MM.1S (cell line): ENCODE measurements around the gene GDF9.

Experiments used
- DNase-seq: peaks from one replicate; pipeline ENCODE4 v3.0.0-alpha.2; 2015
- H2AFZ ChIP-seq: fragments of 300-600 bp; sonication (generic); 2 replicates; pipeline ENCODE4 v1.6.0; 2016; ENCODE audit warnings: antibody characterized with exemption, low read length
- H3F3A ChIP-seq: fragments of 300-600 bp; sonication (generic); 2 replicates; pipeline ENCODE4 v1.6.1; 2016; ENCODE audit warnings: mild to moderate bottlenecking, antibody characterized with exemption, low read length, moderate library complexity, mixed read lengths; ENCODE audit not compliant: insufficient read depth
- H3K27ac ChIP-seq: fragments of 300-600 bp; sonication (generic); 2 replicates; pipeline ENCODE4 v1.5.1; 2016; ENCODE audit warnings: mild to moderate bottlenecking, low read length
- H3K27me3 ChIP-seq: fragments of 300-600 bp; sonication (generic); replicated peaks from 2 replicates; pipeline ENCODE4 v1.6.0; 2016; ENCODE audit warnings: low read length; ENCODE audit not compliant: insufficient read depth
- H3K36me3 ChIP-seq: fragments of 300-600 bp; sonication (generic); replicated peaks from 2 replicates; pipeline ENCODE4 v1.6.1; 2016; ENCODE audit warnings: mild to moderate bottlenecking, low read length, mixed read lengths; ENCODE audit not compliant: insufficient read depth
- H3K4me1 ChIP-seq: fragments of 300-600 bp; sonication (generic); 2 replicates; pipeline ENCODE4 v1.6.1; 2016; ENCODE audit warnings: low read length, mixed read lengths
- H3K4me2 ChIP-seq: fragments of 300-600 bp; sonication (generic); 2 replicates; pipeline ENCODE4 v1.6.0; 2016; ENCODE audit warnings: low read depth, low read length
- H3K4me3 ChIP-seq: fragments of 300-600 bp; sonication (generic); 2 replicates; pipeline ENCODE4 v1.5.1; 2016; ENCODE audit warnings: low read length, mixed read lengths
- H3K79me2 ChIP-seq: fragments of 300-600 bp; sonication (generic); 2 replicates; pipeline ENCODE4 v1.6.1; 2016; ENCODE audit warnings: mixed run types, low read length, mixed read lengths
- H3K9ac ChIP-seq: fragments of 300-600 bp; sonication (generic); 2 replicates; pipeline ENCODE4 v1.6.1; 2016; ENCODE audit warnings: low read length, mixed read lengths
- H3K9me2 ChIP-seq: fragments of 300-600 bp; sonication (generic); replicated peaks from 2 replicates; pipeline ENCODE4 v1.6.1; 2016; ENCODE audit warnings: mild to moderate bottlenecking, low read length, mixed read lengths; ENCODE audit not compliant: insufficient read depth
- H3K9me3 ChIP-seq: fragments of 300-600 bp; sonication (generic); replicated peaks from 2 replicates; pipeline ENCODE4 v1.6.1; 2016; ENCODE audit warnings: mild to moderate bottlenecking, low read length, mixed read lengths; ENCODE audit not compliant: insufficient read depth
- H4K20me1 ChIP-seq: fragments of 300-600 bp; sonication (generic); 2 replicates; pipeline ENCODE4 v1.6.1; 2016; ENCODE audit warnings: mild to moderate bottlenecking, low read length, moderate library complexity, mixed read lengths; ENCODE audit not compliant: insufficient read depth
- EZH2 ChIP-seq: fragments of 300-600 bp; sonication (generic); optimal IDR thresholded peaks from 2 replicates; pipeline ENCODE3; 2017; ENCODE audit warnings: low read depth, mild to moderate bottlenecking, antibody characterized with exemption, low read length, mixed read lengths
- EZH2phosphoT487 ChIP-seq: fragments of 300-600 bp; sonication (generic); IDR thresholded peaks from 2 replicates; pipeline ENCODE4 v1.6.1; 2018; ENCODE audit warnings: antibody characterized with exemption, low read length
- TF ChIP-seq, protein P1 (sequence below): fragments of 300-600 bp; sonication (generic); IDR thresholded peaks from 2 replicates; pipeline ENCODE4 v1.5.1; 2016; ENCODE audit warnings: antibody characterized with exemption, low read length, mixed read lengths

Gene GDF9

DNA sequence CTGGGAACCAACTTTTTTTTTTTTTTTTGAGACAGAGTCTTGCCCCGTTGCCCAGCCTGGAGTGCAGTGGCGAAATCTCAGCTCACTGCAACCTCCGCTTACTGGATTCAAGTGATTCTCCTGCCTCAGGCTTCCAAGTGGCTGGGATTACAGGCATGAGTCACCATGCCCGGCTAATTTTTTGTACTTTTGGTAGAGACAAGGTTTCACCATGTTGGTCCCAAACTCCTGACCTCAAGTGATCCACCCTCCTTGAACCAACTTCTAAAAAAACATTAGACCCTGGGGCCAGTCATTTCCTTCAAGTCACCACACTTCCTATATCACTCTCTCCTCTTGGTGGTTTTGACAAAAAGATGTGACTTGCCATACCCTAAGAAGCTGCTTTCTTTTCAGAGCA, 25.0 kb downstream of the GDF9 start:
- TF ChIP-seq EZH2phosphoT487 (no peak), EZH2 (no peak)
- TF ChIP-seq, protein P1, sequence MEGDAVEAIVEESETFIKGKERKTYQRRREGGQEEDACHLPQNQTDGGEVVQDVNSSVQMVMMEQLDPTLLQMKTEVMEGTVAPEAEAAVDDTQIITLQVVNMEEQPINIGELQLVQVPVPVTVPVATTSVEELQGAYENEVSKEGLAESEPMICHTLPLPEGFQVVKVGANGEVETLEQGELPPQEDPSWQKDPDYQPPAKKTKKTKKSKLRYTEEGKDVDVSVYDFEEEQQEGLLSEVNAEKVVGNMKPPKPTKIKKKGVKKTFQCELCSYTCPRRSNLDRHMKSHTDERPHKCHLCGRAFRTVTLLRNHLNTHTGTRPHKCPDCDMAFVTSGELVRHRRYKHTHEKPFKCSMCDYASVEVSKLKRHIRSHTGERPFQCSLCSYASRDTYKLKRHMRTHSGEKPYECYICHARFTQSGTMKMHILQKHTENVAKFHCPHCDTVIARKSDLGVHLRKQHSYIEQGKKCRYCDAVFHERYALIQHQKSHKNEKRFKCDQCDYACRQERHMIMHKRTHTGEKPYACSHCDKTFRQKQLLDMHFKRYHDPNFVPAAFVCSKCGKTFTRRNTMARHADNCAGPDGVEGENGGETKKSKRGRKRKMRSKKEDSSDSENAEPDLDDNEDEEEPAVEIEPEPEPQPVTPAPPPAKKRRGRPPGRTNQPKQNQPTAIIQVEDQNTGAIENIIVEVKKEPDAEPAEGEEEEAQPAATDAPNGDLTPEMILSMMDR = no peak
- no peak for DNase-seq
- H3K9me3 ChIP-seq = no peaks in the 10 kb centered on the region
- H3K9ac ChIP-seq = no peak overlapping the region
- no peaks in the 10 kb centered on the region for H3F3A ChIP-seq
- H3K4me1 ChIP-seq = no peaks in the 10 kb centered on the region
- H3K4me3 ChIP-seq = no peak overlapping the region
- no peak overlapping the region for H2AFZ ChIP-seq
- H4K20me1 ChIP-seq = no peaks in the 10 kb centered on the region
- H3K27me3 ChIP-seq = no peaks in the 10 kb centered on the region
- no peak overlapping the region for H3K27ac ChIP-seq
- no peaks in the 10 kb centered on the region for H3K36me3 ChIP-seq
- no peaks in the 10 kb centered on the region for H3K79me2 ChIP-seq
- H3K9me2 ChIP-seq = no peaks in the 10 kb centered on the region
- no peak overlapping the region for H3K4me2 ChIP-seq

- DNase-seq = no peak
- H3K9ac ChIP-seq = no peak overlapping the region
- no peak overlapping the region for H3K27ac ChIP-seq
- H3K27me3 ChIP-seq = no peaks in the 10 kb centered on the region
- no peak overlapping the region for H2AFZ ChIP-seq
- H3K9me3 ChIP-seq = no peaks in the 10 kb centered on the region
- H3K4me2 ChIP-seq = no peak overlapping the region
- H3F3A ChIP-seq = no peaks in the 10 kb centered on the region
- no peaks in the 10 kb centered on the region for H3K79me2 ChIP-seq
- H3K9me2 ChIP-seq = no peaks in the 10 kb centered on the region
- no peak for TF ChIP-seq EZH2phosphoT487
- TF ChIP-seq, protein P1 = no peak
- TF ChIP-seq EZH2 = no peak
- no peaks in the 10 kb centered on the region for H3K36me3 ChIP-seq
- no peaks in the 10 kb centered on the region for H3K4me1 ChIP-seq
- H3K4me3 ChIP-seq = no peak overlapping the region
- H4K20me1 ChIP-seq = no peaks in the 10 kb centered on the region
Observed at GRCh38 chr5:132840896-132841295, 25.4 kb downstream of the GDF9 start.

DNA sequence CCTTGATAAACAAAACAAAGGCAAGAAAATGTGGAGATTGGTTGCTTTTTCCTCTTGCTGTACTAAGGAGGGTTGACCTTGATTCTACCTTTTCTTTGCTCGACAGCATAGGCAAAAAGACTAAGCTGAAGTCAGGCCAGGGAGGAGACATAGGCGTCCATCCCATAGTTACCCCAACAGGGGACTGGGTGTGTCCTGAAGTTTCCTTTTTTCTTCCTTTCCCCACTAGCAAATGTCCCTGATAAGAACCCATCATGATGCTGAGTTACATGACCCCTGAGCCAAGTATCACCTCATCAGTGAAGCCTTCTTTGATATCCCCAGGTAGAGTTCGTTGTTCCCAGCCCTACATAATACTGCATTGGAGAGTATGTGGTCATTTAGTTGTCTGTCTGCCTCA, 26.0 kb downstream of the GDF9 start:
- Histone ChIP-seq H4K20me1 (no peaks in the 10 kb centered on the region), H3F3A (no peaks in the 10 kb centered on the region), H3K9ac (no peak overlapping the region), H3K79me2 (no peaks in the 10 kb centered on the region), H3K9me3 (no peaks in the 10 kb centered on the region), H3K36me3 (no peaks in the 10 kb centered on the region), H2AFZ (no peak overlapping the region), H3K27ac (no peak overlapping the region), H3K4me2 (no peak overlapping the region), H3K27me3 (no peaks in the 10 kb centered on the region), H3K4me1 (no peaks in the 10 kb centered on the region), H3K4me3 (no peak overlapping the region), H3K9me2 (no peaks in the 10 kb centered on the region)
- TF ChIP-seq EZH2phosphoT487 (no peak), EZH2 (no peak)
- TF ChIP-seq, protein P1 = no peak
- DNase-seq = no peak
